PC-3 (cell line): ENCODE data around the gene GTF3A.

ENCODE experiments used
- EZH2 ChIP-seq: fragments of 300-600 bp; sonication (generic); IDR thresholded peaks from one replicate; pipeline ENCODE4 v1.6.1; 2017; ENCODE audit warnings: antibody characterized with exemption, mild to moderate bottlenecking, low read length; ENCODE audit not compliant: unreplicated experiment
- EZH2phosphoT487 ChIP-seq: fragments of 300-600 bp; sonication (generic); IDR thresholded peaks from 2 replicates; pipeline ENCODE4 v1.6.1; 2018; ENCODE audit warnings: mild to moderate bottlenecking, antibody characterized with exemption, low read length, borderline replicate concordance
- TF ChIP-seq, protein P1 (sequence below): fragments of 300-600 bp; sonication (generic); conservative IDR thresholded peaks from 2 replicates; pipeline ENCODE4 v1.5.1; 2017; ENCODE audit warnings: antibody characterized with exemption, low read depth, mild to moderate bottlenecking, low read length

DNA sequence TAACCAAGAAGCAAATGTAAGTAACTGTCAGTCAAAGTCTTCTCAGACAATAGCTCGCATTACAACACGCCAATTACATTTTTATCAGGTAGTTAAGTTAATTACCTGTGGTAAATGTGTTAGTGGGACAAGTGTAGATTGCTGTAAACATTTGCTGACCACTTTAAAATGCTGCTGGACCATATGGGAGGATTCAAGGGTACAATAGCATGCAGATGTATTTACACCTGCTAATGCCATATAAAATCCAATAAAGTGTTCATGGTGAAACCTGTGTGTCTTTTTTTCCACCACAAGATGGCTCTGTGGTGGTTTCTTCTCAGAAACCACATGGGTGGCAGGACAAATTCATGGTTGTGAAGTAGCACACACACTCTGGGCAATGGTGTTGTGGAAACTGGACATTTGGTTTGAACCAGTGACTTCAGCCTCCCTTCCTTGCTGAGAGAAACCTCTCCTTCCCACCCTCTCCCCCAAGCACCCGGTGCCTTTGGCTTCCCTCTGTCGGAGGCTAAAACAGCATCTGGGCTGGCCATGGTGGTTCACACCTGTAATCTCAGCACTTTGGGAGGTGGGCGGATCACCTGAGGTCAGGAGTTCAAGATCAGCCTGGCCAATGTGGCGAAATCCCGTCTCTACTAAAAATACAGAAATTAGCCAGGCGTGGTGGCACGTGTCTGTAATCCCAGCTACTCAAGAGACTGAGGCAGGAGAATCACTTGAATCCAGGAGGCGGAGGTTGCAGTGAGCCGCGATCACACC lies 18.1 kb upstream of the GTF3A start:
- TF ChIP-seq, protein P1, sequence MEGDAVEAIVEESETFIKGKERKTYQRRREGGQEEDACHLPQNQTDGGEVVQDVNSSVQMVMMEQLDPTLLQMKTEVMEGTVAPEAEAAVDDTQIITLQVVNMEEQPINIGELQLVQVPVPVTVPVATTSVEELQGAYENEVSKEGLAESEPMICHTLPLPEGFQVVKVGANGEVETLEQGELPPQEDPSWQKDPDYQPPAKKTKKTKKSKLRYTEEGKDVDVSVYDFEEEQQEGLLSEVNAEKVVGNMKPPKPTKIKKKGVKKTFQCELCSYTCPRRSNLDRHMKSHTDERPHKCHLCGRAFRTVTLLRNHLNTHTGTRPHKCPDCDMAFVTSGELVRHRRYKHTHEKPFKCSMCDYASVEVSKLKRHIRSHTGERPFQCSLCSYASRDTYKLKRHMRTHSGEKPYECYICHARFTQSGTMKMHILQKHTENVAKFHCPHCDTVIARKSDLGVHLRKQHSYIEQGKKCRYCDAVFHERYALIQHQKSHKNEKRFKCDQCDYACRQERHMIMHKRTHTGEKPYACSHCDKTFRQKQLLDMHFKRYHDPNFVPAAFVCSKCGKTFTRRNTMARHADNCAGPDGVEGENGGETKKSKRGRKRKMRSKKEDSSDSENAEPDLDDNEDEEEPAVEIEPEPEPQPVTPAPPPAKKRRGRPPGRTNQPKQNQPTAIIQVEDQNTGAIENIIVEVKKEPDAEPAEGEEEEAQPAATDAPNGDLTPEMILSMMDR, result peak; percentile 72
- no peak for TF ChIP-seq EZH2
- no peak for TF ChIP-seq EZH2phosphoT487
